ENCODE data around the gene CHIA. TPM values are rescaled to one million over a fixed set of nuclear protein-coding genes. Genes with fewer than 3 reads are reported as not detected.

Gene CHIA
- total and polyA plus RNA-seq, 2 of the 4 experiments (the other 2 are of a cell fraction) = not detected

GRCh38 chr1:111320066-111320879 is 29.6 kb downstream of the CHIA start:
- in situ Hi-C loops (cut with MboI; ENCODE audit: low sequenced_read_pairs) (no loop called here), dilution Hi-C loops (cut with HindIII; ENCODE audit: low sequenced_read_pairs, unreplicated experiment) (no loop called here), intact Hi-C loops (cut with micrococcal nuclease) (no loop called here)
- Histone ChIP-seq H3K18ac (ENCODE audit: low read depth, low read length) (no peak overlapping the region), H4K8ac (ENCODE audit: low read depth in 2 of 2, low read length in 2 of 2) (no peak overlapping the region), H2BK15ac (ENCODE audit: low read depth, low read length) (no peak overlapping the region), H3K4me2 (ENCODE audit: low read depth, low read length) (no peak overlapping the region), H3K56ac (ENCODE audit: extremely low read depth, insufficient read depth, low read length) (no peak overlapping the region), H3K79me1 (ENCODE audit: low read depth in 1 of 2, low read length in 2 of 2) (no peaks in the 10 kb centered on the region), H3K27me3 (ENCODE audit: control insufficient read depth, insufficient read depth, low read length) (peaks cover 3% of the 10 kb centered on the region), H3K9me1 (ENCODE audit: insufficient read depth, low read length) (no peaks in the 10 kb centered on the region), H2BK20ac (ENCODE audit: low read depth, low read length) (no peak overlapping the region), H3K4ac (ENCODE audit: low read depth, low read length) (no peak overlapping the region), H4K91ac (ENCODE audit: insufficient read depth, low read depth, low read length) (no peak overlapping the region), H3K9me3 (ENCODE audit: control insufficient read depth, insufficient read depth, low read length) (no peaks in the 10 kb centered on the region), H2AK9ac (replicated peaks; ENCODE audit: low read depth, low read length, poor library complexity) (no peak overlapping the region), H4K5ac (ENCODE audit: low read depth, low read length) (no peak overlapping the region), H2BK120ac (ENCODE audit: low read depth, low read length) (no peak overlapping the region), H3K27ac (ENCODE audit: insufficient read depth, low read length) (no peak overlapping the region), H2BK5ac (ENCODE audit: low read depth, low read length, poor library complexity, severe bottlenecking) (no peak overlapping the region), H2AFZ (replicated peaks; ENCODE audit: low read length, poor library complexity) (no peak overlapping the region), H3K4me3 (ENCODE audit: insufficient read depth, low read depth, low read length) (no peak overlapping the region), H3K36me3 (ENCODE audit: control insufficient read depth, insufficient read depth, low read length) (no peaks in the 10 kb centered on the region), H2AK5ac (ENCODE audit: low read depth, low read length) (no peak overlapping the region), H3K23ac (ENCODE audit: low read depth, low read length) (no peak overlapping the region), H4K20me1 (ENCODE audit: insufficient read depth, low read length) (no peaks in the 10 kb centered on the region), H3K4me1 (ENCODE audit: control insufficient read depth, insufficient read depth, low read length) (no peaks in the 10 kb centered on the region), H3K9ac (ENCODE audit: low read depth, low read length) (no peak overlapping the region), H3K14ac (replicated peaks; ENCODE audit: low read depth, low read length) (no peak overlapping the region)
- ChIA-PET POLR2A (ENCODE audit: unreplicated experiment) (no interaction called here), CTCF (interaction anchor here (0.5 to 0.6 kb wide), 2 partner anchors 272 to 683 kb away, joined by 4 read pairs; no protein-coding TSS in a partner anchor)
- ATAC-seq (ENCODE audit: low read depth) (no peak), DNase-seq (no peak)
- TF ChIP-seq MAFK (IDR thresholded peaks at IDR 0.05; ENCODE audit: low read depth, low read length) (no peak), RAD21 (IDR thresholded peaks at IDR 0.05; ENCODE audit: low read length) (no peak), NFE2L2 (IDR thresholded peaks at IDR 0.05; ENCODE audit: low read depth, low read length) (no peak), POLR2A (IDR thresholded peaks at IDR 0.05; ENCODE audit: low read depth, low read length) (no peak), ELK1 (IDR thresholded peaks at IDR 0.05; ENCODE audit: borderline replicate concordance, low read depth, low read length) (no peak), MXI1 (IDR thresholded peaks at IDR 0.05; ENCODE audit: borderline replicate concordance, low read depth, low read length) (no peak), RFX5 (IDR thresholded peaks at IDR 0.05; ENCODE audit: low read depth, low read length) (no peak), MAZ (IDR thresholded peaks at IDR 0.05; ENCODE audit: borderline replicate concordance, low read depth, low read length) (no peak), USF2 (IDR thresholded peaks at IDR 0.05; ENCODE audit: low read depth, low read length) (no peak), BHLHE40 (IDR thresholded peaks at IDR 0.05; ENCODE audit: low read depth, low read length) (no peak), RCOR1 (IDR thresholded peaks at IDR 0.05; ENCODE audit: insufficient replicate concordance, low read length) (no peak), SMC3 (IDR thresholded peaks at IDR 0.05; ENCODE audit: low read depth, low read length) (no peak), CEBPB (IDR thresholded peaks at IDR 0.05; ENCODE audit: low read depth, low read length) (no peak)
- BruUV-seq (replicated peaks) = no TSS peak
- WGBS, 2 experiments (ENCODE audit: extremely low coverage in 2 of 2, insufficient read length in 1 of 2) = 60% methylated on average over 9 of the region's 12 CpGs; no CpG with 5 or more reads in 1 of the 2 experiments
